SH-SY5Y (cell line): ENCODE measurements around the gene LACTB.
A peak's percentile ranks its signal among the peaks of the same experiment; 100 is the strongest.

Source experiments
- GATA2 ChIP-seq: IDR thresholded peaks from 2 replicates; pipeline ENCODE4 v1.6.1; 2011; ENCODE audit warnings: mild to moderate bottlenecking, low read depth, low read length
- GATA3 ChIP-seq: IDR thresholded peaks from 2 replicates; pipeline ENCODE4 v1.6.1; 2011; ENCODE audit warnings: low read depth, mild to moderate bottlenecking, low read length, moderate library complexity

The LACTB gene

DNA sequence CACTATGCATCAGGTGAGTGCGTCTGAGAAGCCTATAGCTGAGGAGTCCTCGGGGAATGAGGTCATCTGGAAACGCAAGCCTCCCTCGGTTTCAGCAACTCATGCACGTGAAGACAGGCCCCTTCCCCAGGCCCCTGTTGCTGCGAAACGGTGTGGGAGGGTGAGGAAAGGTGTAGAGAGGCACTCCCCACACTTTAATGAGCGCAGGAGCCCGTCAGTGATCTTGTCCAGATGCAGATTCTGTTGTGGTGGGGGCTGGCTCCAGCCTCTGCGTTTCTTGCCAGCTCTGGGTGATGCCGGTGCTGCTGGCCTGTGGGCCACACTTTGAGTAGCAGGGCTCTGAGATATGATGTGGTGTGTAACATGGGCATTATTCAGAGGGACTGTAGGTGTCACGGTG lies 38.6 kb upstream of the LACTB start:
- TF ChIP-seq GATA3 (no peak), GATA2 (no peak)

DNA sequence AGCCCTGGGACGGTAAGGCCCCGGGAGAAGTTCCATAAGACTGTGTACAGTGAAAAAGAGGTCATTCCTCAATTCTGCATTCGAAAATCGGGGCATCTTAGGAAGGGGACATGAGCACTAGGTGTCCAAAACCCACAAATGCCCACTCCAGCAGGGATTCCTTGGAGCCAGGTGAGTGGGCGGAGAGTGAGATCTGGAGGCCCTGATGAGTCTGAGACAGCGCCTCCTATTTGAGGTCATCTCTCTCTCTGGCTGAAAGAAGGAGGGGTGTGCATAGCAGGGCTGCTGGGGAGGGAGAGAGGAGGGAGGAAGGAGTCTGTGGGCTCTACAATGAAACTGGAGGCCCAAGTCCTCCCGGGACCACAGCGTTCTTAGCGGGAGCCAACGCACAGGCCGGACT lies 38.1 kb upstream of the LACTB start:
- TF ChIP-seq GATA3 = no peak
- TF ChIP-seq GATA2 = no peak

GRCh38 chr15:63084806-63085205 lies 36.9 kb upstream of the LACTB start:
- no peak for TF ChIP-seq GATA3
- no peak for TF ChIP-seq GATA2

DNA sequence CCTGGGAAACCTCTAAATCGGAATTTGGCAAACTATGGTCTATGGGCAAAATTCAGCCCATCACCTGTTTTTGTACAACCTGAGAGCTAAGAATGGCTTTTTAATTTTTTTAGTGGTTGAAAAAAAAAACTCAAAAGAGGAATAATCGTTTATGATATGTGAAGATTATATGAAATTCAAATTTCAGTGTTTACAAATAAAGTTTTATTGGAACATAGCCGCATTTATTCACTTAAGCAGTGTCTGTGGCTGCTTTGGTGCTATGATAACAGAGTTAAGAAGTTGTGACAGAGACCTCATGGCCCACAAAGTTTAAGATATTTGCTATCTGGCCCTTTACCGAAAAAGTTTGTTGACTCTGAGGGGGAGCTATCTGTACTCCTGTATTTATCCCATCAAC lies 36.4 kb upstream of the LACTB start:
- TF ChIP-seq GATA3 (no peak), GATA2 (no peak)

GRCh38 chr15:63086271-63086670 lies 35.4 kb upstream of the LACTB start:
- TF ChIP-seq GATA3 (no peak), GATA2 (no peak)

- TF ChIP-seq GATA3 = no peak
- TF ChIP-seq GATA2 = no peak
Observed at GRCh38 chr15:63086947-63087346, 34.7 kb upstream of the LACTB start.

DNA sequence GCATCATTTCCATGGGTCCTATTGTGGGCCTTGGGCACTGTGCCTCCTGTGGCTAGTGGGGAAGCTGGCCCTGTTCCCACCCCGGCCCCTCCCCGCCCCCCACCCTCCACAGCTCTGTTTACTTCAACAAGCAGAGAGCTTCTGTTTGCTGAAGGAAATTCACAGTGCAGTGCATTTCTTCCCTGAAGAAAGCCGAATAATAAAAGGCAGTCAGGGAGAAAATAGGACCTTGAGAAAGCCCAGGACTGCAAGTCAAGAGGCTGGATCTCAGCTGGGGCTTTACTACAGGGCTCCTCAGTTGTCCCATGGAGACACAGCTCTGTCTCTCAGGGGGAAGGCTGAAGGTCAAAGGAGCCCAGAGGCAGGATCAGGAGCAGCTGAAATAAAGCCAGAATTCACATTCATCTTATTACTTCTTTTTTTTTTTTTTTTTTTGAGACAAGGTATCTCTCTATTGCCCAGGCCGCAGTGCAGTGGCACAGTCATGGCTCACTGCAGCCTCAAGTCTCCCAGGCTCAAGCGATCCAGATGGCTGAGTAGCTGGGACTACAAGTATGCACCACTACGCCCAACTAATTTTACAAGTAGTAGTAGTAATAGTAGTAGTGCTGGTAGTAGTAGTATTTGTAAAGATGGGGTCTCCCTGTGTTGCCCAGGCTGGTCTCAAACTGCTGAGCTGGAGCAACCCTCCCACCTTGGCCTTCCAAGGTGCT lies 33.0 kb upstream of the LACTB start:
- TF ChIP-seq GATA3 (no peak), GATA2 (no peak)

DNA sequence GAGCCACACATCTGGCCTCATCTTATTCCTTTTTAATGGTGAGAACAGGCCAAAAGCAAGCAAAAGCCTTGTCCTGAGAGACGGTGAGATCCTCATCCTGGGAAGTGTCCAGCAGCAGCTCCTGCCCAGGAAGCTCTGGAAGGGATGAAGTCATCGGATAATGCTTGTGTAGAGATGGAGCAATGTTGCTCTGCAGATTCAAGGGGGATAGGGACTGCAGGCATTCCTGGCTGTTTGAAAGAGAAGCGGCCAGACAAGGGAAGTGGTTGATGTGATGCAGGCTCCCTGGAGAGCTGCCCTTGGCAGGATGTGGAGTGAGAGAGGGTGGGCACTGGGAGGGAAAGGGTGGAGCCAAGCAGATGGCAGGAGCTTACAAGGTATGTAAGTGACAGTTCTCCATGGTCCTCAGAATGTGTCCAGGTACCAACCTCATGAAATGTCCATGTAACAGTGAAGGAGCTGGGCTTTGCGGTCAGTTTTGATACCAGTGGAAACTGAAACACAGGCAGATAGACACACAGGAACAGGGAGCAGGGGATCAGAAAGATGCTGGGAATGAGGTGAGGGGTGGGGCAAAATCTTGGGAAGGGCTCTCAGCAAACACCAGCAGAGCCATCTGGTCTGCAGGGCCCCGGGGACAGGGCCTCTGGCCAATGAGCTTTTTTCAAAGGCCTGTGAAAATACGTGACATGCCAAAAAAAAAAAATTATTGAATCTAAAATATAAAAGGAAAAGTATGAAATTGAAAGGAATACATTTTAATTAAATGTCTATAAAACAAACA lies 32.2 kb upstream of the LACTB start:
- TF ChIP-seq GATA3 (no peak; the same call in 1 of the 2 replicates), GATA2 (0 out of 2 replicates have a peak, but pooled peaks have one; percentile 24)

DNA sequence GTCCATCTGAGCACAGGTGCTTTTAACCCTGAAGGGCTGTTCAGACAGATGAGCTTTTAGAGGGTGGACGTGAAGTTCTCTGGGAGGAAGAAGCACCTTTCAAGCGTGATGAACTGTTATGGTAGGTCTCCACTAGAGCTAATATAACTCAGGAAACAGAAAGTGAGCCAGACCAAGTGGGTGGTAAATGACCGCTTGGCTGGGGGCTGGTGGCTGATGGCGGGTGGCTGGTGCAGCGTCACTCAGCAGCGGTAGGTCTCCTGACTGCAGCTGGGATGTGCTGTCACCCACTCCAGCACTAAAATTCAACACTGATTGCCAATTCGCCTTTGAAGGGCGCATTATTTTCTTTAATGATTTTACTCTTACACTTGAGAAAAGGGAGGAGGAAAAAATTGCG lies 31.2 kb upstream of the LACTB start:
- TF ChIP-seq GATA3 (no peak), GATA2 (no peak)

GRCh38 chr15:63090887-63091286 lies 30.8 kb upstream of the LACTB start:
- TF ChIP-seq GATA2 (no peak), GATA3 (no peak)

DNA sequence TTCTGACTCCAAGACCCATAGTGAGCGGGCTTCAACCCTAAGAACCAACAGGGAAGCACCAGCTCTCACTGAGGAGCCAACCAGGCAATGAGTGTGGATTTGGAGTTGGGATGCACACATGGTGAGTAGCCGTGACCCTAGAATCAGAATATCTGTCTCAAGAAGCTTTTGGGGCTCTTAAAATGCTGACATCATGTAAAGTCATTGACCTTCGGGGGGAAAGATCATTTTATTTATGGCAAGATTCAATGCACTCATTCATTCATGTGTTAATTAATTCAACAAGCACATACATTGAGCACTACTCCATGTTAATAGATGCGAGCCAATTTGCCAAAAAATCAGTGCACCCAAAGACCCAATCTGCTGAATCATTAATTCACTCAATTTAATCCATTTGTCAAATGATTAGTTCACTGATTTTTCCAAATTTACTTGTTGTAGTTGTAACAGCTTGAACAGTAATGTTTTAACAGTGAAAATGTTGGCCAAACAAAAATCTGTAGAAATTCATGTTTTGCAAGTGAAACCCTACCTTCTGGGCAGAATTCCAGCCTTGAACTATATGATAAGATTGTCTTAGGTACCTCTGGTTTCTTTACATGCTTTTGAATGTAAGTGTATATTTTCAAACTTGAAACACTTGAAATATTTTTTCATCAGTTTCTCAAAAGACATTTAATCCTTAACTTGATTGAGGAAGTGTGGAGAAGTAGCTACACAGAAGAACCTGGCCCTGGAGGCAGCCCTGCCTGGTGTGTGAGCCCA lies 29.8 kb upstream of the LACTB start:
- TF ChIP-seq GATA2 (no peak), GATA3 (no peak)

GRCh38 chr15:63093486-63094205 lies 28.0 kb upstream of the LACTB start:
- TF ChIP-seq GATA3 (no peak), GATA2 (no peak)

DNA sequence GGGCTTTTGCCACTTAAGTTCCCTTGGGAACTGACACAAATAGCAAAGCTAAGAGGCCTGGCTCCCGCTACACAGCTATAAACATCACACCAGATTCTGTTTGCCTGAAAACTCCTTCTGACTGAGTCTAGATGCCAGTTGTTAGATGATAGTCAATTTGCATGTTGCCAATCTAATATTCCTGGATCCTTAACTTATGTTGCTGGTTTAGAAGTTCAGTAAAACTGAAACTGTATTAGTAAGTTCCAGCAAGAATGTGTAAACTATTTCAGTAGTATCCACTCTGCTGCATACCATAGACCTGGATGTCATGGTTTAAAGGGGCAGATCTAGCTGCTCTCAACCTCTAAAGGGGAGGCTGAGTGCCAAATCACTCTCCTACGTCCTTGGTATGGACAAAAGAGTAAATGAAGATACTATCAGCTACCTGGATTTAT lies 27.1 kb upstream of the LACTB start:
- TF ChIP-seq GATA2 = no peak
- no peak for TF ChIP-seq GATA3

- TF ChIP-seq GATA2 (no peak), GATA3 (no peak)
Observed at GRCh38 chr15:63096178-63096577, 25.5 kb upstream of the LACTB start.
